A549 (cell line): ENCODE results near the gene ST6GAL1.

Experiments
- EP300 ChIP-seq, 2 experiments: fragments of >200 bp; sonication (Bioruptor Twin); formaldehyde crosslinking; IDR thresholded peaks; 2 replicates in 1 of 2; 3 replicates in 1 of 2; pipeline ENCODE4 v1.6.1; 2016 to 2017
- JUN ChIP-seq, 2 experiments: fragments of >200 bp; sonication (Bioruptor Twin); formaldehyde crosslinking; IDR thresholded peaks; 2 replicates in 1 of 2; 3 replicates in 1 of 2; pipeline ENCODE4 v1.6.1; 2016 to 2017
- JUNB ChIP-seq: fragments of >200 bp; sonication (Bioruptor Twin); formaldehyde crosslinking; IDR thresholded peaks from 2 replicates; pipeline ENCODE4 v1.6.1; 2016
- MAZ ChIP-seq: fragments of 150-350 bp; IDR thresholded peaks from 2 replicates; pipeline ENCODE4 v1.6.1; 2014; ENCODE audit warnings: antibody characterized with exemption, low read depth, low read length, borderline replicate concordance
- RAD21 ChIP-seq, 2 experiments: fragments of >200 bp in 1 of 2; sonication (Bioruptor Twin) in 1 of 2; formaldehyde crosslinking in 1 of 2; IDR thresholded peaks in 1 of 2; conservative IDR thresholded peaks in 1 of 2; 2 replicates in 1 of 2; 3 replicates in 1 of 2; pipeline ENCODE4 v1.6.1; 2012 to 2018; ENCODE audit warnings: inconsistent platforms in 1 of 2
- TF ChIP-seq, protein P1 (sequence below): fragments of >200 bp; sonication (Bioruptor Twin); formaldehyde crosslinking; IDR thresholded peaks from 3 replicates; pipeline ENCODE4 v1.5.1; 2016

GRCh38 chr3:187021748-187022402 lies 91.5 kb downstream of the ST6GAL1 start:
- TF ChIP-seq EP300 (IDR thresholded peaks at IDR 0.05) (no peak), JUN (IDR thresholded peaks at IDR 0.05) (no peak), MAZ (no peak), RAD21 (conservative IDR thresholded peaks at IDR 0.05 in 1 of 2, IDR thresholded peaks at IDR 0.05 in 1 of 2) (no peak), JUNB (no peak)
- TF ChIP-seq, protein P1, sequence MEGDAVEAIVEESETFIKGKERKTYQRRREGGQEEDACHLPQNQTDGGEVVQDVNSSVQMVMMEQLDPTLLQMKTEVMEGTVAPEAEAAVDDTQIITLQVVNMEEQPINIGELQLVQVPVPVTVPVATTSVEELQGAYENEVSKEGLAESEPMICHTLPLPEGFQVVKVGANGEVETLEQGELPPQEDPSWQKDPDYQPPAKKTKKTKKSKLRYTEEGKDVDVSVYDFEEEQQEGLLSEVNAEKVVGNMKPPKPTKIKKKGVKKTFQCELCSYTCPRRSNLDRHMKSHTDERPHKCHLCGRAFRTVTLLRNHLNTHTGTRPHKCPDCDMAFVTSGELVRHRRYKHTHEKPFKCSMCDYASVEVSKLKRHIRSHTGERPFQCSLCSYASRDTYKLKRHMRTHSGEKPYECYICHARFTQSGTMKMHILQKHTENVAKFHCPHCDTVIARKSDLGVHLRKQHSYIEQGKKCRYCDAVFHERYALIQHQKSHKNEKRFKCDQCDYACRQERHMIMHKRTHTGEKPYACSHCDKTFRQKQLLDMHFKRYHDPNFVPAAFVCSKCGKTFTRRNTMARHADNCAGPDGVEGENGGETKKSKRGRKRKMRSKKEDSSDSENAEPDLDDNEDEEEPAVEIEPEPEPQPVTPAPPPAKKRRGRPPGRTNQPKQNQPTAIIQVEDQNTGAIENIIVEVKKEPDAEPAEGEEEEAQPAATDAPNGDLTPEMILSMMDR = no peak
